Mucosa of stomach (tissue), 1 donor: ENCODE results near the gene ADD3.

Experiments
- H3K27me3 ChIP-seq: one replicate; pipeline ENCODE4 v1.7.0; 2013; ENCODE audit warnings: mild to moderate bottlenecking, low read length; ENCODE audit not compliant: control insufficient read depth, insufficient read depth
- H3K36me3 ChIP-seq: one replicate; pipeline ENCODE4 v1.7.0; 2013; ENCODE audit warnings: low read length; ENCODE audit not compliant: control insufficient read depth, insufficient read depth
- H3K4me1 ChIP-seq: one replicate; pipeline ENCODE4 v1.7.0; 2013; ENCODE audit warnings: mild to moderate bottlenecking, low read length; ENCODE audit not compliant: control insufficient read depth, insufficient read depth
- H3K4me3 ChIP-seq: one replicate; pipeline ENCODE4 v1.7.0; 2013; ENCODE audit warnings: low read length
- H3K9ac ChIP-seq: one replicate; pipeline ENCODE4 v1.7.0; 2013; ENCODE audit warnings: mild to moderate bottlenecking, low read length, moderate library complexity
- H3K9me3 ChIP-seq: one replicate; pipeline ENCODE4 v1.7.0; 2013; ENCODE audit warnings: mild to moderate bottlenecking, low read length, moderate library complexity; ENCODE audit not compliant: control insufficient read depth
- donor health status: Pancreatic carcinoma.

ADD3 gene

DNA sequence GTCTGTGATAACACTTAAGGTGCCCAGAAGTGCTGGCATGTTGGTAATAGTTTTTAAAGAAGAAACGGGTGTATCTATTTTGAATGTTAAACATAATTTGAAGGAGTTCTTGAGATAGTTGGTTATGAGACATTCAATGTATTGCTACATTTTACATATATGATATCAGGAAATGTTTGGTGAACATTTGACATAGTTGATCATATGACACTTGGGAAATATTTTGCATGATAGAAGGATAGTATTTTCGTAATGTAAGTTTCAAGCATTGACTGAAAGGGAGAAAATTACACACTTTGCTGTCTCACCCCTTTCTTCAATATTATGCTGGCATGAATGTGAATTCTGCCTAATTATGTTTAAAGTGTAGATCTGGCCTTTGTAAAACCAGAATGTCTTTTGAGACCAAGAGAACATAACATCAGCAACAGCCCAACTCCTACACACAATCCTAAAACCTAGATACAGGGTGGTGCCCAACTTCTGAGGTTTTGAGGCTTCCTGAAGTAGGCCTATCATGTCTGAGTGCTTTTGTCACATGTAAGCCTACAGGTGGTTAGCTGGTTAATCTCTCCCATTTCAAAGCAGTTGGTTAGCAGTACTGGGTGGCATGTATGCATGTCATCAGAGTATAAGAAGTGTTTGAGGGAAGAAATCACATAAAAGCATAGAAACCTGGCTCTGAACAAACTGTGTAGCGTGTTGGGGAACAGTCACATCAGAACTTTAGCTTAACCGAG lies 2.1 kb downstream of the ADD3 start:
- H3K4me1 ChIP-seq = peaks cover 33% of the 10 kb centered on the region
- no peaks in the 10 kb centered on the region for H3K9me3 ChIP-seq
- no peaks in the 10 kb centered on the region for H3K27me3 ChIP-seq
- H3K9ac ChIP-seq = peak overlapping the region; percentile 82
- H3K36me3 ChIP-seq = no peaks in the 10 kb centered on the region
- peak overlapping the region; percentile 1 for H3K4me3 ChIP-seq

DNA sequence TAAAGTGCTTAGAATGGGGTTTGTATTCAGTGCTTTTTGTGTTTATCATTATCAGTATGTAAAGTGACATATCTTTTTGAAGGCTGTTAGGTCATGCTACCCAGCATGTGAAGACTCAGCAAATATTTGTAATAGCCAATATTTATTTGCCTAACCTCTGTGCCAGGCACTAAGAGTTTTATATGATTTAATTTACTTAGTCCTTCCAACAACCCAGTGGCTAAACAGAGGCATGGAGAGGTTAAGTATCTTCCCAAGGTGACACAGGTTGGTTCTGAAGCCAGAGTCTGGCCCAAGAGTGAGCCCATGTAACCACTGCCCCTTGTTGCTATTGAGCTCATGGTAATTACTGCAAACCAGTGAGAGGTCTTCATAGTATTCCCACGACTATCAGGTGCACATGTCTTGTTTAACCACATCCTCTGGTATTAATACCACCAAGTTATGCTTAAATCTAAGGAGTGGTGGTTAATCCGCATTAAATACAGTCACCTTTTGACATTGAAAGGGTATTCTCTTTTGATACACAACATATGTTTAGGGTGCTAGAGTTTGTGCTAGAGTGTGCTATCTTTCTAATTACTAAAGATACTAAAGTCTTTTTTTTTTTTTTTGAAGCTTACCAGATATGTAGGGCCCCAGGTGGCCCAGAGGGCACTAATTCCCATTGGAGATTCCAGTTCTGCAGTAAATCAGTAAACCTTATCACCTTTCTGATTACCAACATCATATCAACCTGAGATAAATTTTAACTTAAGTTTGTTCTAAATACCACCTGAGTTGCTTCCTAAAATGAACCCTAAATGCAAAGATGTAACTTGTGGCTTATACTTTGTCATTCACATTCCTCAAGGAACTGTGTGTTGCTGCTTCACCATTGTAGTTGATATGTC lies 2.9 kb downstream of the ADD3 start:
- H3K4me1 ChIP-seq = peaks cover 30% of the 10 kb centered on the region
- H3K36me3 ChIP-seq = no peaks in the 10 kb centered on the region
- no peak overlapping the region for H3K9ac ChIP-seq
- H3K4me3 ChIP-seq = no peak overlapping the region
- no peaks in the 10 kb centered on the region for H3K27me3 ChIP-seq
- H3K9me3 ChIP-seq = no peaks in the 10 kb centered on the region

DNA sequence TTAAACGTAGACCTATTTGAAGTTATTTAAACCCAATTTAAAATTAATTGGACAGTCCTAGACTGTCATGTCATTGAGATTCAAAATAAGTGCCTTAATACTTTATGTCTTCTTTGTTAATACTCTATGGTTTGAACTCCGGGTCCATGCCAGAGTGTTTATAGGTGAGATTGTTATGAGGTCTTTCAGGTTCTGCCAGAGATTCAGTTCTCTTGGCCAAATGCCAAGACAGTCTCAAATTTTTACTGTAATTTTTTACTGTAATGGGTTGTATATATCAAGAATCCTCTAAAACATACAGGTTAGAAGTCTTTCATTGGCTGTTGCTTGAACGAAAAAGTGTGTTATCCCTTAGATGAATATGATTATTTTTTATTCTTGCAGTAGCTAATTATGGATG lies 3.9 kb downstream of the ADD3 start:
- H3K4me1 ChIP-seq = peaks cover 23% of the 10 kb centered on the region

DNA sequence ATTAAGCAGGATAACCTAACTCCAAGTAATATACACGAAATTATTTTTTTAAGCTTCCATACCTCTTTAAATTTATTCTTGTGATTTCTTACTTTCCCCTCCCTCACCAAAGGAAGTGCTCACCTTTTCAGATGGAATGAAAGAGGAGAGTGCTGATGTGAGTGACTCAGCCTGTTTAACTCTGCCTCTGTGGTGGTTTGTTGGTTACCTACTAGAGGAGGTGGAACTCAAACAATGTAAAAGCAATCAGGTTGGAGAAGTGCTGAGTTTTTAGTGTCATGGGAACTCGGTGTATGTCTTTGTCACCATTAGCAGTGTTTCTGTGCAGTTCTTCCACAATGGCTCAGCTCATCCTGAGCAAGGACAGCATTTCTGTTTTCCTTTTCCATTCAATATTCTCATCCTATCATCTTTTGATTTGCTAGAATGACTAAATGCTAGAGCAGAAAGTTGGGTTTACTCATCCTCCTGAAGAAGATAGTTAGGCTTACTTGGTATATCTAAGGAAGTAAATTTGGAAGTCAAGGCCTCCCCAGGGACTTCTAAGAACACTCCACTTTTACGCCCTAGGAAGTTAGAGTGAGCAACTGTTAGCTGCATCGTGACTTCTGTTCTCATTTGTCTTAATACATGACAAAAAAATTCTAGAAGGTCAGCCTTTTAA lies 6.0 kb downstream of the ADD3 start:
- Histone ChIP-seq H3K9ac (no peak overlapping the region), H3K4me1 (peaks cover 15% of the 10 kb centered on the region), H3K27me3 (no peaks in the 10 kb centered on the region), H3K9me3 (no peaks in the 10 kb centered on the region), H3K4me3 (no peak overlapping the region), H3K36me3 (no peaks in the 10 kb centered on the region)

More for the DNA sequence above, 3.9 kb downstream of the ADD3 start:
- Histone ChIP-seq H3K9me3 (no peaks in the 10 kb centered on the region), H3K27me3 (no peaks in the 10 kb centered on the region), H3K36me3 (no peaks in the 10 kb centered on the region), H3K4me3 (no peak overlapping the region), H3K9ac (no peak overlapping the region)

DNA sequence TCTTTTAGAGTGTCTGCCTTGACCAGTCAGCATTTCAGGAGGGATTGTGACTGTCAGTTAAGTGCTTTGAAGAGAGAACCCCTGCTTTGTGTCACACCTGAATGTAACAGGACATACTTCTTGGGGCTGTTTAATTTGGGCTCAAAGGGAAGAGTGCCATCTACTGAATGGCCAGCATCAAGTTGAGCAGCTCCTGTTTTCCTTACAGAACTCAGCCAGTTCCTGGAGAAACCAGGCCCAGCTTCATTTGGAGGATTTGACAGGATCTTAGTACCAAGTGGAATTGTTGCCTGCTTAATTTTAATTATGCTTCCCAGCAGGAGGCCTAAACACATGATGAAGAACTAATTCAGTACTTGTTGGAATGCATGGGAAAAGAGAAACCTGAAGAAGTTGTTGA lies 8.3 kb downstream of the ADD3 start:
- Histone ChIP-seq H3K27me3 (no peaks in the 10 kb centered on the region), H3K9me3 (no peaks in the 10 kb centered on the region), H3K36me3 (no peaks in the 10 kb centered on the region), H3K4me1 (peaks cover 6% of the 10 kb centered on the region), H3K4me3 (no peak overlapping the region), H3K9ac (no peak overlapping the region)

DNA sequence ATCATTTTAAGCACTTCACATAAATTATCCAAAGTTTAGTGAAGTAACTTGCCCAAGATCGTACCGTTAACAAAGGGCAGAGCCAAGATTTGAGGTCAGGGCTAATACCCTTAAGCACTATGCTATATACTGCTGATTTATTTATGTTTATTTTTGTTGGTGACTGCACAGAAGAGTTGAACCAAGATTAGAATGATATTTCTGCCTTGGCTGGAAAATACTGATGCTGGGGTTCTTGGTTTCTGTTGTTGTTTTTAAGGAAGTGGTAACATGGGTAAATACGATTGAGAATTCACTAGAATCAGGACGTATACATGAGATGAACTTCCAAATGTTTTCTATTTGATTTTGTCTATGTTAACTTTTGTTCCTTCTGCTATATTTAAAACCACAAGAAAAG lies 9.3 kb downstream of the ADD3 start:
- Histone ChIP-seq H3K4me3 (no peak overlapping the region), H3K9me3 (no peaks in the 10 kb centered on the region), H3K4me1 (no peaks in the 10 kb centered on the region), H3K9ac (no peak overlapping the region), H3K27me3 (no peaks in the 10 kb centered on the region), H3K36me3 (no peaks in the 10 kb centered on the region)

DNA sequence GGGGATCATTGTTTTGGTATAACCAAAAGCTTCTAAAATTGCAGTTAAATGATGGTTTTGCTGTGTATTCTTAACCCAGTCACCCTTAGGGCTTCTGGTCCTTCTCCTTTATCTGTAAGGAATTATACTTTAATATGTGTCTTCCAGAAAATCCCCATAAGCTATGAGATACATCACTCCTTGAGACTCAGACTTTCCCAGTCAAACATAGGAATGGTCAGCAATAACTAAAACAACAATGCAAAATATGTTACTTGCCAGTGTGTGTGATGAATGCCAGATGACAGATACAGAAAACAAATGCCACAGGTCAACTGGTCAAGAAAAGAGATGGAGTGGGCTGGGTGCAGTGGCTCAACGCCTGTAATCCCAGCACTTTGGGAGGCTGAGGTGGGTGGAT lies 10.1 kb downstream of the ADD3 start:
- H3K4me3 ChIP-seq = no peak overlapping the region
- no peaks in the 10 kb centered on the region for H3K36me3 ChIP-seq
- no peak overlapping the region for H3K9ac ChIP-seq
- no peaks in the 10 kb centered on the region for H3K9me3 ChIP-seq
- H3K4me1 ChIP-seq = no peaks in the 10 kb centered on the region
- H3K27me3 ChIP-seq = no peaks in the 10 kb centered on the region

DNA sequence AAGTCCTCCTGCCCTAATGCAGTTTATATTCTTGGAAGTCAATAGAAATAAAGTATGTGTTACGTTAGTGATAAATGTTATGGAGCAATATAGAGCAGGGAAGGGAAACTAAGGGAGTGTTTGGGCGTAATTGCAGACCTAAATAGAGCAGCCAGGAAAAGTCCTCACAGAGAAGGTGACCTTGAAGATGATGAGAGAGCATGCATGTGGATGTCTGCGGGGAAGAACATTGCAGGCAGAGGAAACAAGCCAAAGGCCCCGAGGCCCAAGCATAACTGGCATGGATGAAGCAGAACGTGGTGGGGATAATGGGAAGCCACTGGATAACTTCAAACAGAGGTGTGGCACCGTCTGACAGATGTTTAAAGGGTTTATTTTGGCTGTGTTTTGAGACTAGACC lies 12.5 kb downstream of the ADD3 start:
- Histone ChIP-seq H3K36me3 (no peaks in the 10 kb centered on the region), H3K9ac (no peak overlapping the region), H3K9me3 (no peaks in the 10 kb centered on the region), H3K4me1 (no peaks in the 10 kb centered on the region), H3K4me3 (no peak overlapping the region), H3K27me3 (no peaks in the 10 kb centered on the region)

DNA sequence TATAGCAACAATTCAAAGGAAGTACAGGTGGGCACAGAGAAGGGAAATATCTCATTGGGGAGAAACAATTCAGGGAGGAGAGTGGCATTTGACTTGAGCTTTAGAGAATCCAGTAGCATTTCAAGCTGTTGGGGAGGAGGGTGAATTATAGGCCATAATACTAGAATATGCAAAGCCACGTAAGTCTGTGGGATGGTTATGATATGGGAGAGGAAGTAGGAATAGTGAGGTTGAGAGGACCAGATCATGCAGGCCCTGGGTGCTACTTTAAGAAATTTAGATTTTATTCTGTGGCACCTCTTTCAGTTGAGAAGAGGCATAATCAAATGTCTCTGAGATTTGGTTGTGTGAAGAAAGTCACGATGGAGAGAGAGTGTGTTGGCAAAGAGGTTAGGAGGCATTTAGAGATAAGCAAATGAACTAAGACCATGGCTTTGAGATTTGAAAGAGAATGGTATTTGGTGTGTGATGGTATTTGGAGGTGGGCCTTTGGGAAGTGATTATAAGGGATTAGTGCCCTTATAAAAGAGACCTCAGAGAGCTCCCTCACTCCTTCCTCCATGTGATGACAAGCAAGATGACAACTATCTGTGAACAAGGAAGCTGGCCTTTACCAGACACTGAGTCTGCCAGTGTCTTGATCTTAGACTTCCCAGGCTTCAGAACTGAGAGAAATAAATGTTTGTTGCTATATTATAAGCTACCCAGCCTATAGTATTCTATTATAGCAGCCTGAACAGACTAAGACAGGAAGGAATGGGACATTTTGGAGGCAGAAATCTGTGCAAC lies 15.1 kb downstream of the ADD3 start:
- no peaks in the 10 kb centered on the region for H3K36me3 ChIP-seq
- no peak overlapping the region for H3K4me3 ChIP-seq
- no peaks in the 10 kb centered on the region for H3K4me1 ChIP-seq
- no peaks in the 10 kb centered on the region for H3K9me3 ChIP-seq
- H3K9ac ChIP-seq = no peak overlapping the region
- H3K27me3 ChIP-seq = no peaks in the 10 kb centered on the region

DNA sequence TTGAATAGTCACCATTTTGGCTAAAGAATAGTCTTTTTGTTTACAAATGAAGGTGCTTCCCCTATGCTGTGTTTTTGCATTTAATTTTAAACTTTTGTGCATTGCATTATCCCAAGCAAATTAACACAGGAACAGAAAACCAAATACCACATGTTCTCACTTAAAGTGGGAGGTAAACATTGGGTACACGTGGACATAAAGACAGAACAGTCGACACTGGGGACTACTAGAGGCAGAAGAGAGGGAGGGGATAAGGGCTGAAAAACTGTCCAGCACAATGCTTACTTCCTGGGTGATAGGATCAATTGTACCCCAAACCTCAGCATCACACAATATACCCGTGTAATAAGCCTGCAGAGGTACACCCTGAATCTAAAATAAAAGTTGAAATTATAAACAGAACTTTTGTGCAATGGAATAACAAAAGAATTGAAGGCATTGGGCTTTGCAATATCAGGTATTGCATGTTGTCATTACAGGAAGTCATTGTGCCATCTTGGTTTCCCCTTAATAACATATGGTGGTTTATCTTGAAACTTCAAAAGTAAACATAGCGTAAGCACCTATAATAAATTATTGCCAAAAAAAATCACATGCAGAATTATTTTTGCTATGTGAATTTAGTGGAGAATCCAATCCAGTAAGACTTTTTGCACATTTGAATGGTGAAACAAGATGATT lies 16.1 kb downstream of the ADD3 start:
- Histone ChIP-seq H3K9me3 (no peaks in the 10 kb centered on the region), H3K36me3 (no peaks in the 10 kb centered on the region), H3K4me1 (no peaks in the 10 kb centered on the region), H3K4me3 (no peak overlapping the region), H3K9ac (no peak overlapping the region), H3K27me3 (no peaks in the 10 kb centered on the region)

DNA sequence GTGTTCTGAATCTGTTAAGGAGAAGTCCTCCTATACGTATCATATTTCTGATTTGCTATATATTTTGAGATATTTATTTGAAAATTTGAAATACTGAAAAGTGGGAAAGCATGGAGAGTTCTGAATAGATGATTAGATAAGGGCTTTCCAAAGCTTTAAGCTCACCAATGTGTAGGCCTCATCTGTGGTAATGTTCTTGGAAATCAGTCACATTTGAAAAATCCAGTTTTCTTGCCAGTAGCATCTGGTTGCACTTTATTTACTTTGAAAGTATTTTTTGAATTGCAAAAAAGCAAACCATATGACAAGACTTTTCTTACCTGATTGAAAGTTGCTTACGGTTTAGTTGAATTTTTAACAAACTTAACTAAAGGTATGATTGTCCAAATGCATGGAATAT lies 21.7 kb downstream of the ADD3 start:
- no peaks in the 10 kb centered on the region for H3K9me3 ChIP-seq
- H3K27me3 ChIP-seq = no peaks in the 10 kb centered on the region
- no peak overlapping the region for H3K4me3 ChIP-seq
- H3K36me3 ChIP-seq = no peaks in the 10 kb centered on the region
- no peak overlapping the region for H3K9ac ChIP-seq
- peaks cover 24% of the 10 kb centered on the region for H3K4me1 ChIP-seq
